ENCODE results near the gene IL4R.

GRCh38 chr16:27312580-27313421 is 973 bp upstream of the IL4R start:
- TF ChIP-seq SP1 (IDR thresholded peaks at IDR 0.05; ENCODE audit: low read depth) (no peak), POLR2AphosphoS5 (IDR thresholded peaks at IDR 0.05; ENCODE audit: low read depth, low read length) (no peak), CTCF (IDR thresholded peaks at IDR 0.05 in 2 of 3, conservative IDR thresholded peaks at IDR 0.05 in 1 of 3; ENCODE audit: borderline replicate concordance in 1 of 3, insufficient read depth in 1 of 3, low read depth in 2 of 3, low read length in 2 of 3) (no peak), POLR2A (IDR thresholded peaks at IDR 0.05; ENCODE audit: borderline replicate concordance, extremely low read depth, insufficient read depth, insufficient read length) (no peak), EZH2 (IDR thresholded peaks at IDR 0.05) (no peak), FOSL1 (IDR thresholded peaks at IDR 0.05; ENCODE audit: low read depth) (no peak), RAD21 (IDR thresholded peaks at IDR 0.05; ENCODE audit: low read depth) (no peak), CEBPB (IDR thresholded peaks at IDR 0.05; ENCODE audit: low read depth) (no peak)
